H1 (cell line): Measurements from ENCODE around the gene RABGAP1. TPM values are rescaled to one million over a fixed set of nuclear protein-coding genes. Genes with fewer than 3 reads are reported as not detected.

ENCODE experiments used
- CTCF ChIA-PET: fragments of 300-600 bp; sonication (Branson Sonifier 250); formaldehyde crosslinking; loops from one replicate; lab custom pipeline; 2021; ENCODE audit not compliant: partially characterized antibody; lab: Charles Lee
- POLR2A ChIA-PET: fragments of 300-600 bp; sonication (Branson Sonifier 250); formaldehyde crosslinking; loops from one replicate; lab custom pipeline; 2021; ENCODE audit warnings: inconsistent platforms; ENCODE audit not compliant: partially characterized antibody; lab: Charles Lee
- DNase-seq, 2 experiments: peaks; one replicate each; pipeline versions ENCODE4 v3.0.0 to v3.0.0-alpha.2; 2010 to 2022; ENCODE audit warnings: low spot score in 2 of 2, low read depth in 1 of 2, mixed read lengths in 1 of 2
- FAIRE-seq: peaks from 2 replicates; lab custom pipeline; 2011; peaks lifted over from hg19 to GRCh38; lab: Jason Lieb, UNC
- H2AFZ ChIP-seq: 2 replicates; pipeline ENCODE4 v1.8.1; 2012; ENCODE audit warnings: low read length, inconsistent platforms
- H2AK5ac ChIP-seq: 2 replicates; pipeline ENCODE4 v1.6.1; 2013; ENCODE audit warnings: low read depth, low read length
- H2BK120ac ChIP-seq: replicated peaks from 2 replicates; pipeline ENCODE3; 2013; ENCODE audit warnings: low read depth, low read length, inconsistent platforms
- H2BK12ac ChIP-seq: 2 replicates; pipeline ENCODE4 v1.6.1; 2013; ENCODE audit warnings: low read depth, low read length
- H2BK15ac ChIP-seq: 2 replicates; pipeline ENCODE4 v1.6.1; 2013; ENCODE audit warnings: low read length
- H2BK20ac ChIP-seq: 2 replicates; pipeline ENCODE4 v1.6.1; 2013; ENCODE audit warnings: low read length
- H2BK5ac ChIP-seq: 2 replicates; pipeline ENCODE4 v1.6.1; 2013; ENCODE audit warnings: low read depth, low read length
- H3K14ac ChIP-seq: 2 replicates; pipeline ENCODE4 v1.6.1; 2013; ENCODE audit warnings: inconsistent platforms; ENCODE audit not compliant: insufficient read length
- H3K18ac ChIP-seq: 2 replicates; pipeline ENCODE4 v1.6.1; 2013; ENCODE audit warnings: low read length; ENCODE audit errors: extremely low read depth
- H3K23ac ChIP-seq: 2 replicates; pipeline ENCODE4 v1.6.1; 2013; ENCODE audit warnings: inconsistent platforms; ENCODE audit not compliant: insufficient read length
- H3K23me2 ChIP-seq: 2 replicates; pipeline ENCODE4 v1.6.1; 2013; ENCODE audit warnings: low read depth, low read length
- H3K27ac ChIP-seq: 2 replicates; pipeline ENCODE4 v1.6.1; 2011; ENCODE audit warnings: low read depth, low read length, inconsistent platforms
- H3K27me3 ChIP-seq, 4 experiments: replicated peaks in 1 of 4; 1 replicate in 1 of 4; 2 replicates in 3 of 4; pipeline versions ENCODE4 v1.6.1 to v1.8.1; 2011 to 2013; ENCODE audit warnings: low read length in 3 of 4, mild to moderate bottlenecking in 3 of 4, inconsistent platforms in 2 of 4, mixed read lengths in 2 of 4, moderate library complexity in 1 of 4; ENCODE audit not compliant: control insufficient read depth in 3 of 4, insufficient read depth in 3 of 4; ENCODE audit errors: extremely low read depth in 1 of 4
- H3K36me3 ChIP-seq, 4 experiments: 2 replicates each; pipeline versions ENCODE4 v1.6.1 to v1.8.1; 2011 to 2013; ENCODE audit warnings: mild to moderate bottlenecking in 4 of 4, low read length in 3 of 4, moderate library complexity in 2 of 4, control low read depth in 1 of 4, inconsistent platforms in 1 of 4; ENCODE audit not compliant: insufficient read depth in 4 of 4, control insufficient read depth in 2 of 4
- H3K4ac ChIP-seq: replicated peaks from 2 replicates; pipeline ENCODE3; 2013; ENCODE audit warnings: low read length, low read depth, mixed read lengths, inconsistent platforms; ENCODE audit not compliant: insufficient read length
- H3K4me1 ChIP-seq, 4 experiments: replicated peaks in 1 of 4; 1 replicate in 1 of 4; 2 replicates in 3 of 4; pipeline versions ENCODE4 v1.6.1 to v1.8.1; 2011 to 2013; ENCODE audit warnings: low read length in 3 of 4, inconsistent platforms in 2 of 4, mixed read lengths in 1 of 4; ENCODE audit not compliant: insufficient read depth in 4 of 4, control insufficient read depth in 3 of 4
- H3K4me2 ChIP-seq, 2 experiments: 2 replicates each; pipeline versions ENCODE4 v1.6.1 to v1.8.1; 2011 to 2013; ENCODE audit warnings: low read depth in 2 of 2, low read length in 2 of 2, control low read depth in 1 of 2, inconsistent platforms in 1 of 2, mild to moderate bottlenecking in 1 of 2; ENCODE audit not compliant: insufficient read depth in 1 of 2
- H3K4me3 ChIP-seq, 4 experiments: fragments of 200-600, 300-600 bp in 1 of 4; sonication (generic), shearing (Covaris generic), sonication (Bioruptor Twin) in 1 of 4; 2 replicates each; pipeline versions ENCODE4 v1.5.1 to v1.8.1; 2011 to 2016; ENCODE audit warnings: low read length in 4 of 4, low read depth in 3 of 4, control low read depth in 2 of 4, inconsistent platforms in 2 of 4, mild to moderate bottlenecking in 2 of 4, mixed read lengths in 1 of 4, moderate library complexity in 1 of 4; ENCODE audit not compliant: insufficient read depth in 2 of 4; ENCODE audit errors: extremely low read depth in 1 of 4
- H3K56ac ChIP-seq: replicated peaks from 2 replicates; pipeline ENCODE3; 2013; ENCODE audit warnings: low read depth, mild to moderate bottlenecking, mixed read lengths, low read length, inconsistent platforms; ENCODE audit not compliant: insufficient read length
- H3K79me1 ChIP-seq: 2 replicates; pipeline ENCODE4 v1.6.1; 2013; ENCODE audit warnings: low read depth, low read length, control low read depth
- H3K79me2 ChIP-seq, 2 experiments: 2 replicates each; pipeline versions ENCODE4 v1.6.1 to v1.8.1; 2012 to 2013; ENCODE audit warnings: low read length in 2 of 2, mild to moderate bottlenecking in 2 of 2, inconsistent platforms in 1 of 2; ENCODE audit not compliant: insufficient read depth in 2 of 2, control insufficient read depth in 1 of 2
- H3K9ac ChIP-seq, 4 experiments: replicated peaks in 1 of 4; 1 replicate in 1 of 4; 2 replicates in 3 of 4; pipeline versions ENCODE4 v1.6.1 to v1.8.1; 2011 to 2013; ENCODE audit warnings: low read depth in 3 of 4, low read length in 3 of 4, control low read depth in 2 of 4, mild to moderate bottlenecking in 2 of 4, moderate library complexity in 2 of 4, inconsistent platforms in 1 of 4; ENCODE audit errors: extremely low read depth in 1 of 4
- H3K9me3 ChIP-seq, 2 experiments: 2 replicates each; pipeline versions ENCODE4 v1.6.1 to v1.8.1; 2012 to 2013; ENCODE audit warnings: mild to moderate bottlenecking in 2 of 2, moderate library complexity in 2 of 2, control low read depth in 1 of 2, inconsistent platforms in 1 of 2, low read depth in 1 of 2, low read length in 1 of 2, mixed read lengths in 1 of 2; ENCODE audit not compliant: insufficient read depth in 2 of 2
- H4K20me1 ChIP-seq, 2 experiments: replicated peaks in 1 of 2; 2 replicates each; pipeline versions ENCODE3 to v1.8.1; 2011 to 2013; ENCODE audit warnings: inconsistent platforms in 2 of 2, low read length in 2 of 2, mild to moderate bottlenecking in 1 of 2; ENCODE audit not compliant: insufficient read depth in 2 of 2, control insufficient read depth in 1 of 2
- H4K5ac ChIP-seq: 2 replicates; pipeline ENCODE4 v1.6.1; 2013; ENCODE audit warnings: low read length, low read depth, mixed read lengths, inconsistent platforms; ENCODE audit not compliant: insufficient read length
- H4K8ac ChIP-seq: 2 replicates; pipeline ENCODE4 v1.8.0; 2013; ENCODE audit warnings: mild to moderate bottlenecking, moderate library complexity, low read length, inconsistent platforms; ENCODE audit not compliant: insufficient read depth; ENCODE audit errors: extremely low read depth
- H4K91ac ChIP-seq: replicated peaks from 2 replicates; pipeline ENCODE3; 2013; ENCODE audit warnings: low read length, mixed read lengths, inconsistent platforms; ENCODE audit not compliant: insufficient read length
- CREB1 ChIP-seq: IDR thresholded peaks from 2 replicates; pipeline ENCODE4 v1.6.1; 2012; ENCODE audit warnings: inconsistent platforms
- EGR1 ChIP-seq: IDR thresholded peaks from 2 replicates; pipeline ENCODE4 v1.6.1; 2011; ENCODE audit warnings: low read depth, low read length, borderline replicate concordance
- EZH2 ChIP-seq: fragments of 200-600 bp; sonication (generic); IDR thresholded peaks from 2 replicates; pipeline ENCODE4 v1.7.1; 2012; ENCODE audit warnings: low read depth, mild to moderate bottlenecking, moderate library complexity, low read length, inconsistent platforms; ENCODE audit not compliant: severe bottlenecking
- KDM4A ChIP-seq: IDR thresholded peaks from one replicate; pipeline ENCODE4 v1.7.1; 2012; ENCODE audit warnings: low read depth, mild to moderate bottlenecking, moderate library complexity, low read length, inconsistent platforms; ENCODE audit not compliant: severe bottlenecking
- KDM5A ChIP-seq: fragments of 200-600 bp; IDR thresholded peaks from 2 replicates; pipeline ENCODE4 v1.7.1; 2012; ENCODE audit warnings: mild to moderate bottlenecking, low read length, inconsistent platforms, mixed read lengths
- NRF1 ChIP-seq: IDR thresholded peaks from 2 replicates; pipeline ENCODE4 v1.6.1; 2011; ENCODE audit warnings: mild to moderate bottlenecking, low read depth, low read length, improper control_type of control experiment
- POLR2A ChIP-seq, 2 experiments: IDR thresholded peaks; 1 replicate in 1 of 2; 2 replicates in 1 of 2; pipeline ENCODE4 v1.6.1; 2011; ENCODE audit warnings: low read depth in 2 of 2, low read length in 2 of 2, mild to moderate bottlenecking in 2 of 2; ENCODE audit errors: control extremely low read depth in 1 of 2
- RBBP5 ChIP-seq: IDR thresholded peaks from 2 replicates; pipeline ENCODE4 v1.7.1; 2012; ENCODE audit warnings: low read depth, mild to moderate bottlenecking, inconsistent platforms, low read length, moderate library complexity, borderline replicate concordance
- SAP30 ChIP-seq: fragments of 300-600 bp; sonication (generic); IDR thresholded peaks from 2 replicates; pipeline ENCODE4 v1.7.1; 2012; ENCODE audit warnings: low read length, moderate library complexity, mild to moderate bottlenecking, inconsistent platforms; ENCODE audit not compliant: insufficient read depth, insufficient replicate concordance
- SP2 ChIP-seq: IDR thresholded peaks from 2 replicates; pipeline ENCODE4 v1.6.1; 2012; ENCODE audit warnings: mild to moderate bottlenecking, low read length, inconsistent platforms
- SRF ChIP-seq: IDR thresholded peaks from 2 replicates; pipeline ENCODE4 v1.6.1; 2011; ENCODE audit warnings: mild to moderate bottlenecking, low read depth, low read length, moderate library complexity
- SUZ12 ChIP-seq: fragments of 200-600 bp; sonication (generic); IDR thresholded peaks from 2 replicates; pipeline ENCODE4 v1.6.1; 2012; ENCODE audit warnings: mild to moderate bottlenecking, inconsistent platforms, low read length, moderate library complexity, mixed read lengths
- TBP ChIP-seq: IDR thresholded peaks from 2 replicates; pipeline ENCODE4 v1.6.1; 2011; ENCODE audit warnings: low read depth, low read length, improper control_type of control experiment
- WGBS, 2 experiments: shearing (Covaris generic) in 1 of 2; methylation state at CpG; one replicate each; pipeline versions ENCODE4 v1.1.6 to v1.1.7; 2013 to 2015; ENCODE audit warnings: low lambda C conversion rate in 2 of 2, mixed read lengths in 2 of 2, inconsistent platforms in 1 of 2, low coverage in 1 of 2, missing lambda C conversion rate in 1 of 2; ENCODE audit not compliant: insufficient replicate concordance in 2 of 2, insufficient coverage in 1 of 2, insufficient read length in 1 of 2; ENCODE audit errors: extremely low coverage in 1 of 2, missing lambda C conversion rate in 1 of 2; 5-methylcytosine and 5-hydroxymethylcytosine counted together
- polyA plus RNA-seq, 7 experiments: library from polyadenylated mRNA; depleted of rRNA in 3 of 7; stranded (reverse) in 5 of 7; unstranded in 2 of 7; fragments of >200 nt in 5 of 7; fragments of 200-250 nt in 2 of 7; gene quantifications; 1 replicate in 5 of 7; 2 replicates in 1 of 7; 4 replicates in 1 of 7; pipeline versions ENCODE4 v1.2.1 to v1.2.3, GENCODE V29; 2011 to 2013; ENCODE audit warnings: missing spikeins in 2 of 7, mixed read lengths in 2 of 7
- total RNA-seq: library from RNA; stranded (reverse); fragmentation: NEBNext Ultra II Directional; extraction: Animal tissue kit (Norgen Biotek cat#: 25700); gene quantifications from 2 replicates; pipeline ENCODE4 v1.2.1, GENCODE V29; 2021

RABGAP1 gene
- total and polyA plus RNA-seq, 2 of the 8 experiments (the other 6 are each of a cell fraction or from before 2014, with no cell fraction given) = 15.7 to 38.3 TPM

DNA sequence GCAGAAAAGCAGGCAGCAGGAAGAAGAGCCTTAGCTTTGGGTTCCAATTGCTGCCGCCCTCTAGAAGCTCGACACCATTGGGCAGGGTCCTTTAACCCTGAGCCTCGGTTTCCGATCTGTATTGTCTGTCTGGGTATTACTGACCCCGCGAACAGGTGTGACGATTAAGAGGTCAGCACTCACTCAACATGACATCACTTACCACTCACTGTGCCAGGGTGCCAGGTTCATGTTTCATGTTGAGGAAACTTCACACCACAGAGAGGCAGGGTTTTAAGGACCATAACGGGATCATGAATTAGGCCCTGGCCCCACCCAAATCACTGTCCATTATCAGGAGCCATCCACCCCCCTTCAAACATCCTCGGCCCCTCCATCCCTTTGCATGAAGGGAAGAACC, 168.2 kb downstream of the RABGAP1 start:
- Histone ChIP-seq H3K4me1 (peaks cover 0 to 11% (median 5%) of the 10 kb centered on the region in 4 experiments; a peak in 5 of 7 replicates), H4K91ac (no peak overlapping the region), H3K9ac (no peak overlapping the region; a peak in 1 of 7 replicates)
- TF ChIP-seq EZH2 (no peak), NRF1 (no peak), EGR1 (no peak), TBP (no peak), SP2 (no peak), SUZ12 (no peak), RBBP5 (no peak), KDM4A (no peak), POLR2A (IDR thresholded peaks at IDR 0.05; ENCODE audit: control extremely low read depth in 1 of 2, low read depth in 2 of 2, low read length in 2 of 2) (no peak), SRF (no peak), CREB1 (no peak), SAP30 (no peak), KDM5A (no peak)
- TF ChIP-seq, all 59 proteins: peak for 0
- no peak overlapping the region for H2AK5ac ChIP-seq
- peaks cover 4% of the 10 kb centered on the region; the same call in 1 of the 2 replicates for H3K79me1 ChIP-seq
- no peak overlapping the region for H3K56ac ChIP-seq
- no peak overlapping the region for H3K23ac ChIP-seq
- H3K18ac ChIP-seq = no peak overlapping the region
- POLR2A ChIA-PET = interaction anchor here (3.8 kb wide), 1 partner anchor 9 kb away, joined by 10 read pairs; no protein-coding TSS in a partner anchor
- no peak overlapping the region for H4K8ac ChIP-seq
- H3K79me2 ChIP-seq = no peaks in the 10 kb centered on the region
- H2AFZ ChIP-seq = no peak overlapping the region
- no peak overlapping the region for H3K4me3 ChIP-seq
- H2BK12ac ChIP-seq = no peak overlapping the region
- H3K14ac ChIP-seq = no peak overlapping the region
- H2BK5ac ChIP-seq = no peak overlapping the region
- no peak overlapping the region for H2BK120ac ChIP-seq
- no peak overlapping the region for H3K4me2 ChIP-seq
- no peak overlapping the region for H4K5ac ChIP-seq
- FAIRE-seq (no peak), DNase-seq (no peak)
- peaks cover 11 to 33% (median 20%) of the 10 kb centered on the region in 4 experiments for H3K36me3 ChIP-seq
- H3K27me3 ChIP-seq = no peaks in the 10 kb centered on the region
- H2BK15ac ChIP-seq = no peak overlapping the region
- H3K23me2 ChIP-seq = no peaks in the 10 kb centered on the region
- WGBS, 2 experiments = 93% methylated on average over 8 of the region's 9 CpGs; no CpG with 5 or more reads in 1 of the 2 experiments
- H3K4ac ChIP-seq = no peak overlapping the region
- peaks cover 3 to 10% of the 10 kb centered on the region in 2 experiments for H4K20me1 ChIP-seq
- no peak overlapping the region for H2BK20ac ChIP-seq
- H3K27ac ChIP-seq = no peak overlapping the region
- no peaks in the 10 kb centered on the region for H3K9me3 ChIP-seq
- CTCF ChIA-PET = interaction anchor here (0.7 to 3.5 kb wide), 4 partner anchors 10 to 244 kb away, joined by 3 to 12 read pairs (median 4); no protein-coding TSS in a partner anchor
